ENCODE data around the gene DLL1.

GRCh38 chr6:170251776-170252571, 38.9 kb downstream of the DLL1 start:
- TF ChIP-seq EZH2phosphoT487 (IDR thresholded peaks at IDR 0.05; ENCODE audit: low read depth) (no peak), CTCF (IDR thresholded peaks at IDR 0.05; ENCODE audit: low read depth, low read length) (no peak)

All from OCI-LY3 (cell line).